Stimulated activated CD8-positive, alpha-beta memory T cell treated with anti-CD3 and anti-CD28 coated beads, Interleukin-4, amount 100 ng/mL, for 48 hours (primary cell): Measurements from ENCODE around the gene SLC1A7.

Experiments used
- DNase-seq: peaks from one replicate; pipeline ENCODE4 v3.0.0-alpha.2; 2020

The SLC1A7 gene

DNA sequence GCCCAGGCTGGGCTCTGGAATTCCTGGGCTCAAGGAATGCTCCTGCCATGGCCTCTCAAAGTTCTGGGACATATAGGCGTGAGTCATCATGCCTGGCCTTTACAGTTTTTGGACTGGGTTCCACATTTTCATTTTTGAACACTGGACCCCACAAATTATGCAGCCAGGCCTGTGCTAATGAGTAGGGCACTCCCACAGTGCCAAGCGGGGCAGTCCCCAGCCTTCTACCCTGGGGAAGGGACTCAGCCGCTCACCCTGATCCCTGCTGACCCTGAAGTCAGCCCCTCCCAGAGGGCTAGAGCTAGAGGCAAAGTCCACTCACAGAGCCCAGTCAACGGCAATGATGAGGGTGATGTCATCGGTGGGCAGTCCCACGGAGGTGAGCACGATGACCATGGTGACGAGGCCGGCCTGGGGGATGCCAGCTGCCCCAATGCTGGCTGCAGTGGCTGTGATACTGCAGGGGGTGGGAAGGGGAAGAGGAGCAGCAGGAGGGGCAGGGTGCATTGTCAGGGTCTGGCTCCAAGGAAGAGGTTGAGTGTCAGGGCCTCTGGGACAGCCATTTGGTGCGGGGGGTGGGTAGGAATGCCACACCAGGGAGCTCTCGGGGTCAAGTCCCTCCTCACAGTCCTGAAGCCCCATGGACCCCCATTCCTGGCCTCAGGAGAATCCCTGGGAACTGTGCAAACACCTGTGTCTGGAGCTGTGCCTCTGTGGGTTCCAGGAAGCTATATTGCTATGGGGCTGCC is 52.8 kb downstream of the SLC1A7 start:
- DNase-seq: no peak

DNA sequence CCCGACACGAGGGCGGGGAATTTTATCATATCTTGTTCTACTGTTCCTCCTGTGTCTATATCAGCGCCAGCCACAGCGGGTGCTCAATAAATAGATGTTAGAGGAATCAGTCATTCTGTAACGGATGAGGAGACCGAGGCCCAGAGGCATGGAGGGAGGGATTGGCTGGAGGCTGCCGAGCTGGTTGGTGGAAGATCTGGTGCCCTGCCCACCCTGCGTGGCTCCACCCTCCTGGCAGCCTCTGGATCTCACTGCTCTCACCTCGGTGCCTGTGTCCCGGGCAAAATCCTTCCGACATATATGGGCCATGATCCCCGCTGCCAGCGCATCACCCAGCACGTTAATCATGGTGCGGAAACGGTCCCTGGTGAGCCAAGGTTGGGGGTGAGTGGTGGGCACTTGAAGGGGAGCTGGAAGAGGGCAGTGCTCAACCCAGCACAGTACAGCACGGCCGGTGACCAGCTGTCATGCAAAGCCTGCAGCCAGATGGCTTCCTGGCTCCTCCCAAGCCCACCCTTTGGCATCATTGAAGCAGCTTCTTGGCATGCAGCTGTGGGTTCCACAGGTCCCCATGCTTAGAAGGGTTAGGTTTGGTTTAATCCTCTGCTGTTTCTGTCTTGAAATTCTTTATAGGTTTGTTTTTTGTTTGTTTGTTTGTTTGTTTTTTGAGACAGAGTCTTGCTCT is 53.7 kb downstream of the SLC1A7 start:
- DNase-seq: no peak

DNA sequence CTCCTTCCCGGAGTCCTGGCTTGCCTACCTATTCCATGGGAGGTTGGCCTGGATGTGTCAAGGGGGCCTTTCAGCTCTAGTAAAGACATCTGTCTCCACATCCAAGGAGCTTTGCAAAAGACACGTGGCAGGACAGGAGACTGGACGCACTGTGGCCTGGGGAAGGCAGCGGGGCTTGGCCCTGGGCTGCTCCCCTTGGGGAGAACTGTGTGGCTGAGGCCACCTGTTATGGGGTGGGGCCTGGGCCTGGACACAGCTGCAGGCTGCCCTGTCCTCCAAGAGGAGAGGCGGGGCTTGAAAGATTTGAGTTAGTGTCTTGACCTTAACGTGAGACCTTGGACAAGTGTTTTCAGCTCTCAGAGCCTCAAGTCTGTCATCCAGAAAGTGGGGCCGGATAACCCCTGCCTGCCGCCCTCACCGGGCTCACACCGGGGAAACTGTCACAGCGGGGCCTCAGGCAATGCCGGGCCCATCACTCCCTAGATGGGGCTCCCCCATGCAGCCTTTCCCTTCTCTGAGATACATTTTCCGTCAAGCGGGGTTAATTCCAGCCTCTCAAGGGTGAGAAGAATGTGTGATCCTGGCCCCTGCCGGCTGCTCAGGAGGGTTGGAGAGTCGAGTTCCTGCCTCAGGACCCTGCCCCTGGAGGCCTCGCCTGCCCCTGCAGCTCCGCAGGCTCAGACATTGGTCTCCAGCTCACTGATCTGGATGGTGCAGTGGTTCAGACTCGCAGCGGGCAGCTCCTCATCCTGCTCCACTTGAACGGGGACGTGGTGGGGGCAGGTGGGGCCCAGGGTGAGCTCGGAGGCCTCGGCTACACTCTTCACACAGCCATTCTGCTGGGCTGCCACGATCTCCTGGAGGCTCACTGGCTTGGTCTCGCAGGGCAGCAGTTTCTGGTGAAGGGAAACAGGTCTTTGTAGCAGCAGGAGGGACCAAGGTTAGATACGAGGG is 54.8 kb downstream of the SLC1A7 start:
- no peak for DNase-seq

DNA sequence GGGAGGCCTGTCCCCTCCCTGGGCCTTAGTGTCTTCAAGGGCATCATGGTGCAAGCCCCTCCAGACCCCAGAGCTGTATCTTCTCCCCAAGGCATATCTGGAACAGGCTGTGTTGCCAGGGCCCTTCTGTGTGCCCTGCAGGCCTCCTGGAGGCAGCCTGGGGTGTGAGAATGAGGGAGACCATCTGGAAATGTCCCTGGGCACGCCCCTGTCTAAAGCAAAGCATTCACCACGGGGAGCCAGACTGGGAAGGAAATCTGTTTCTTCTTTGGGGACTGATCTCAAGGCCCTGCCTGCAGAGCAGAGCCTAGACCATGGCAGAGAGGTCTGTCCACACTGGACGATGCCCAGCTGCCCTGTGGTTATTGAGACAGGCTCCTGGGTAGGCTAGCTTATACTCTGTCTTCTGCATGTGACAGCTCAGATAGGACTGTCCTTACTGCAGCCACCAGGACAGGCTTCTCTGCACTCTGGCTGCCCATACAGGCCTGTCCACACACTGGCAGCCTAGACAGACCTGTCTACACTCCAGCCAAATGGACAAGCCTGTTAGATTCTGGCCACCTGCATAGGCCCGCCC is 55.9 kb downstream of the SLC1A7 start:
- no peak for DNase-seq

DNA sequence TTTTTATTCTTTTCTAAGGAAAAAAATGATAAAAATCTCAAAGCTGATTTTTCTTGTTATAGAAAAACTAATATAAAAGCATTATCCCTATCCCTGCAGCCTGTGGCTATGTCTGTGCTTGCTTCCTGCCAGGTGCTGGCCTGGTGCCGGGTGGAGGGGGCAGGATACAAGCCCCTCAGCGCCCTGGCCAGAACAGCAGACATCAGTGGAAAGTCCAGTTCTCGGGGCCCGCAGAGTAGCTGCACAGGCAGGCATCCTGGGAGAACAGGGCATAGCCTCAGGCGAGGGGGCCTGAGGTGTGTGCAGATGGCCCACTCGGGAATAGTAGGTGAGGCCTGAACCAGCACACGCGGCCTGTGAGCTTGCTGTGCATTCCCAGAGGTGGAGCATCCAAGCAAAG is 57.0 kb downstream of the SLC1A7 start:
- no peak for DNase-seq

DNA sequence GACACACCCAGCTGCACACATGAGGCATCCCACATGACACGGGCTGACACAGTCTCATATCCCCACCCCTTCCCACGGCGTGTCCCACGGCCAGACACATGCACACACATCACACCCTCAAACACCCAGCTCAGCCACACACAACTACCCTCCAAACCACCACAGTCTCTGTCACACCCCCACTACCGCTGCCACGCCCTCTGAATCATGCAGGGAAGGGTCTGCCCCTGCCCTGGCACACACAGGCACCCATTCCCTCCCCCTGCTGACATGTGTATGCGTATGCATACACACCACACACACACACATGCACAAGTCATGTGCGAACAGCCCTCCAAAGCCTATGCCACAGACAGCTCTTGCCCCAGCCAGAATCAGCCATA is 57.9 kb downstream of the SLC1A7 start:
- DNase-seq: no peak

DNA sequence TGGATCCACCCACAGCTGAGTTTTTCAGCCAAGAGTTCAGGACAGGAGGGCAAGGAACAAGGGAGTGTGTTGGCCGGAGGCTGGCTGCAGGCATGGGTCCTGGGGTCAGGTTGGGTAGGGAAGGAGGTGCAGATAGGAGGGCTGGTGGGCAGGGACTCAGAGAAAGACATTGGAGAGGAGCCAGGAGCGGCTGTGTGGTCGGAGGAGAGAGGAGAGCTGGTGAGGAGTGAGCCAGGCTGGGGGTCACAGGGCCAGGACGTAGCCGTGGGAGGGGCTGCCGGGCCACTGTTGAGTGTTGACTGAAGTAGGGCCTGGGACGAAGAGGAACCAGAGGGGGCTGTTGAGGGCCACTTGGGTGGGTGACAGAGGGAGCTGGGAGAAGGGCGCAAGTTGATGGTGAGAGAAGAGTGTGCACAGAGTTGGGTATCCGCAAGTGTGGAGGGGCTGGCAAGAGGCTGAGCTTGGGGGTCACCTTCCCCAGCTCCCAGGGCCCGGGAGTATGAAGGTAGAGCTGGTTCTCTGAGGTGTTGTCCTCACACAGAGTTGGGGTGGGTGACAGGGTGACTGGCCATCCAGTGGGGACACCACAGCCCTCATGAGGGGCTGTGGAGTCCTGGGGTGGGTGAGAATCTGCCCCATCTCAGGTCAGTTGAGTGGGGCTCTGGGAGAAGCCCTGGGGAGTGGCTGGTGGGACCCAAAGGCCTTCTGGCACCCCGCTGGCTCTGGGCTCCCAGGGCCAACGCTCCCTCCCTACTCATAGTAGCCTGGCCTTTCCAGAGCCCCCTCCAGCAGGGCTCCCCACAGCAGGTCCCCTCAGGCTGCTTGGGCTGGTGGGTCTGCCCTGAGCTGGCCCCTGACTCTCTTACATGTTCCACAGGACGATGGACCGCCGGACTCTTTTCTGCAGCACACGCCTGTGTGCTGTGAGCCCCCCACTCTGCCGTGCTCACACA is 58.5 kb downstream of the SLC1A7 start:
- DNase-seq: no peak

DNA sequence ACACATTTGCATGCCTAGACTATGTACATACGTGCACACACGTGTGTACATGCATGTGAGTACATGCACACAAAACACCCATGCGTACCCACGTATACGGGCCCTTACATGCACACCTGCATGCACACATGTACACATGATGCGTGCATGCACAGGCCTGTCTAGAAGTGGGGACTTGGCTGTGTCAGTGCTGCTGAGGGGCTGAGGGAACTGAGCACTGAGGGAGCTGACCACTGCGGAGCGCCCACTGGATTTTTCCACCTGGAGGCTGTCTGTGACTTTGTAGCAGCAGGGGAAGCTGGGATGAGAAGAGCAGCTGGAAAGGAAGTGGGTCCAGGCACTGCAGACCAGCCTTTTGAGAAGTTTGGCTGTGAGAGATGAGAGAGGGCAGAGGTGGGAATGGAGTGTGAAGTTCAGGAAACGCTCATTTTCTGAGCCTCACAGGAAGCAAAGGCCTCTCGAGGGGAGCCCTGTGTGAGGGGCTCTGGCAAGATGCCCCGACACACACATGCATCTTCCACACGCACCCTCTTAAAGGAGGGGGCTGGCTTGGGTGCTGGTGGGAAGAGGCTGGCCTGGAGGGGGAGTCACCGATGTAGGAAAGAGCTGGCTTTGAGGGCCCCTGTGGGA is 59.5 kb downstream of the SLC1A7 start:
- no peak for DNase-seq

DNA sequence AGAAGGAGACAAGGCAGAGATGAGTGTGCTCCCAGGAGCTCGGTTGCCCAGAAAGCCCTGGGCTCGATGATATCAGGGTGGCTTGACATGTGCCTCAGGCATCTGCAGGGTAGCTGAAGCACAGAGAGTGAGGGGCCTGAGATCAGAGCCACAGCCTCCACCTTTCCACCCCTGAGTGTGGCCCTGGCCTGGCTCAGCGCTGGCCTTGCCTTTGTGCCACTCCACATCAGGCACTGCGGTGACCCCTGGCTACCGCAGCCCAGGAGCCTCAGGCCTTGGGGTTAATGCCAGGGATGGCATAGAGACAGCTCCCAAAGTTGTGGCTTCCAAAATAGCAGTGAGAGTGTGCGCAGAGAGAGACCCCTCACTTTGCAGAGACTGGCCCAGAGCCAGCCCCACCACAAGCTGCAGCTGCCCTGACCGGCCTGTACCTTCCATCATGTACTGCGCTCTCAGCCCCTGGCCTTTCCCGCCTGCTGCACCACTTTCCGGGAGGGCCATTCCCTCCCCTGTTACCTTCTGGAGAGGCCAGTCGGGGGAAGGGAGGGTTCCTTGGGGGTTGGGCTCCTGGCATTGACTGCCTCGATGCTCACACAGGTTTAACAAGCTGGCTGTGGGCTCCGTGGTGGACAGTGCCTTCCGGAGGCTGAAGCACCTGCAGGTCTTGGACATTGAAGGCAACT is 60.9 kb downstream of the SLC1A7 start:
- no peak for DNase-seq

DNA sequence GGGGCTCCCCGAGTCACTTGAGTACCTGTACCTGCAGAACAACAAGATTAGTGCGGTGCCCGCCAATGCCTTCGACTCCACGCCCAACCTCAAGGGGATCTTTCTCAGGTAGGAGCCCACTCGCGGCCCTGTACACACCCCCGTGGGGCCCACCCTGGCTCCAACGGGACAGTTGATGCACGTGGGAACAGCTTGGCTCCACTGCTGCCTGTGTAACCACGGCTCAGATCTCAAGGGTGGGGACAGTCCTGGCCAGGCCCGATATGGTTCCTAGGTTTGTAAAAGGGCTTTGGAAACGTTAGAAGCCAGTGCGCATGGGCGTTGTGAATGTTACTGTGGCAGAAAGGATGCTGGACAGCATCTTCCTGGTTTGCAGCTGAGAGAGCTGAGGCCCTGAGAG is 61.7 kb downstream of the SLC1A7 start:
- DNase-seq: no peak

DNA sequence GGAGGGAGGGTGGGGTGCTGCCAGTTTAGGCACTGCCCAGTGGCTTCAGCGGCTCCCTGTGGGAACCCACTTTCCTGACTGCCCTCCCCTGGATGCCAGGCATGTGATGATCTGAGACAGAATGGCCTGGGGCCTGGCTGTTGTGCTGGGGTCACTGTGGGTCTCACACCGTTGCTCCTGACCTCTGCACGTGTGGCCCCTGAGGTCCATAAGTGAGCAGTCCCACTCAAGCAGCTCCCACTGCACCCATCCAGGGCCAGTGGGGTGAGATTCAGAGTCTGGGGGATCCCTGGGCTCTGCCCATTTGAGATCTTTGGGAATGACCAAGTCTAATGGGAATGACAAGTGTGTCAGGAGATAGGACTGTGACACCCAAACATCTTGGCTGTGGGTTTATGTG is 62.4 kb downstream of the SLC1A7 start:
- DNase-seq: no peak

DNA sequence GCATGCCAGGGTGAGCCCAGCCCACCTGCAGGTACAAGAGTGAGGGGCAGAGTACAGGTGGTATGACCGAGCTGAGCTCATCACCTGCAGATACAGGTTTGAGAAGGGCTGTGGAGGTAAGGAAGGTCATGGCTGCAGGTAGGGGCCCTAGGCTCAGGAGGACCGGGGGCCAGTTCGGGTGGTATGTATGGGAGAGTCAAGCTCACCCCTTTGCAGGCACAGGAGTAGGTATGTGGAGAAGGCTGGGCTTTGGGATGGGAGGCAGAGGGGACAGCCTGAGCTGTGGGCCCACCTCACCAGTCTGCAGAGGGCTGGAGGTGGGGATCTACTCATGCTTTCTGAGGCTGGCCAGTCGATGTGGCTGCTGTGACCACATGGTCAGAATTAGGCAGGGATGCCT is 63.2 kb downstream of the SLC1A7 start:
- no peak for DNase-seq

DNA sequence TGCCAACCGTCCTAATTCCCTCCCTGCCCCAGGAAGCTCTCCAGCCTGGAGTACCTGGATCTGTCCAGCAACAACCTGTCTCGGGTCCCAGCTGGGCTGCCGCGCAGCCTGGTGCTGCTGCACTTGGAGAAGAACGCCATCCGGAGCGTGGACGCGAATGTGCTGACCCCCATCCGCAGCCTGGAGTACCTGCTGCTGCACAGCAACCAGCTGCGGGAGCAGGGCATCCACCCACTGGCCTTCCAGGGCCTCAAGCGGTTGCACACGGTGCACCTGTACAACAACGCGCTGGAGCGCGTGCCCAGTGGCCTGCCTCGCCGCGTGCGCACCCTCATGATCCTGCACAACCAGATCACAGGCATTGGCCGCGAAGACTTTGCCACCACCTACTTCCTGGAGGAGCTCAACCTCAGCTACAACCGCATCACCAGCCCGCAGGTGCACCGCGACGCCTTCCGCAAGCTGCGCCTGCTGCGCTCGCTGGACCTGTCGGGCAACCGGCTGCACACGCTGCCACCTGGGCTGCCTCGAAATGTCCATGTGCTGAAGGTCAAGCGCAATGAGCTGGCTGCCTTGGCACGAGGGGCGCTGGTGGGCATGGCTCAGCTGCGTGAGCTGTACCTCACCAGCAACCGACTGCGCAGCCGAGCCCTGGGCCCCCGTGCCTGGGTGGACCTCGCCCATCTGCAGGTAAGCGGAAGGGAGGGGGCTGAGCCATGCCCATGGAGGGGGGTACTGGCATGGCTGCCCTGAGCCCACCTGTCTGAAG is 63.9 kb downstream of the SLC1A7 start:
- no peak for DNase-seq

DNA sequence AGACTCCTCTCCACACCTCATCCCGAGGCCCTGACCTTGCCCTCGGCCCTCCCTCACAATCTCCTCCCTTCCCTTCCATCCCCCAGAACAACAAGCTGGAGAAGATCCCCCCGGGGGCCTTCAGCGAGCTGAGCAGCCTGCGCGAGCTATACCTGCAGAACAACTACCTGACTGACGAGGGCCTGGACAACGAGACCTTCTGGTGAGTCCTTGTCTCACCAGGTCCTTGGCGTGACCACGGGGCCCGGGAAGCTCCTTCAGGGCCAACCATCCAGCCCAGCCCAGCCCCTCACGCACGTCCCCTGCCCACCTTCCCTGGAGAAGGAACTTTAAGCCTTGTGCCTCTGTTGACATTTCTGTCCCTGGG is 64.9 kb downstream of the SLC1A7 start:
- no peak for DNase-seq

DNA sequence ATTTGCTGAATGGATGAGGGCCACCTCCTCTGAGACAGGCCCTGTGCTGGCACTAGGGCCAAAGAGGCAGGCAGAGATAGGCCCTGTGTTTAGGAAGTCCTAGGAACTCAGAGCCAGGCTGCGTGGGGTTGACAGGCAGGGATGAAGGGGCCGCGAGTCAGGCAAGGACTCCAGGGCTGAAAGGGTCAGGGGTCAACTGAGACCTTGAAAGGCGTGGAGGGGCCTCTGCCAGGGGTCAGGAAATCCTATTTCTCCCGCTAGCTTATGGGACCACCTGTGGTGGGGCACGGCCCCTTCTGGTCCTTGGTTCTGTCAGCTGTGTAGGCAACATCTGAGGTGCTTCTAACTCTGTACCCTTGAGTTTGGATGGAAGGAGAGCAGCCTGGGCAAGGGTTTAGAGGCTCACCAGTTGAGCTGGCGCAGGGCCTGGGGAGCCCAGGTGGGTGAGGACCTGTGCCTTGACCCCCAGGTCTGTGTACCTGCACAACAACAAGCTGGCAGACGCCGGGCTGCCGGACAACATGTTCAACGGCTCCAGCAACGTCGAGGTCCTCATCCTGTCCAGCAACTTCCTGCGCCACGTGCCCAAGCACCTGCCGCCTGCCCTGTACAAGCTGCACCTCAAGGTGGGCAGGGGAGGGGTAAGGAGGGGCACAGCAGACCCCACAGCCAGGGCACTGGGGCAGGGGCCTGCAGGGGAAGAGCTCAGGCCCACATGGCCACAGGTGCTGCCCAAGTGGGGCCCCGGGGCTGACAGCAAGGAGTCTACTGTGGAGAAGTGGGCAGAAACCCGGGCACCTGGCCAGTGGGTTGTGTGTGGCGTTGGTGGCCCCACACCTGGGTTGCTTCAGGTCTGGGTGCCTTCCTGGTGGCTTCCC is 65.5 kb downstream of the SLC1A7 start:
- no peak for DNase-seq

DNA sequence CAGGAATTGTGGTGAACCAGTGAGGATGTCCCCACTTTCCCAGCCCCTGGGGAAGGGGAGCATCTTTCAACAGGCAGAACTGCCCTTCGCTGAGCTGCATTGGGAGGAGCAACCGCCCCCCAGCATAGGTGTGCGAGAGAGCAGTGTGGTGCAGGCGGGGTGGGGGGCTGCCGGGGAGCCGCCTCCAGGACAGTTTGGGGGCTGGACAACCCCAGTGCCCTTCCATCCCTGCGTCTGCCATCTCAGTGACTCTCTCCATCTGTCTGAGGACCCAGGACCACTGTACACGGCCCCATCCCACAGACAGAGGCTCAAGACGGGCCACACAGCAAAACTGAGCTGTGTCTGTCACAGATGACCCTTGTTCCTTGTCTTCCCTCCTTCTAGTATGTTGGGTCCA is 66.3 kb downstream of the SLC1A7 start:
- no peak for DNase-seq

DNA sequence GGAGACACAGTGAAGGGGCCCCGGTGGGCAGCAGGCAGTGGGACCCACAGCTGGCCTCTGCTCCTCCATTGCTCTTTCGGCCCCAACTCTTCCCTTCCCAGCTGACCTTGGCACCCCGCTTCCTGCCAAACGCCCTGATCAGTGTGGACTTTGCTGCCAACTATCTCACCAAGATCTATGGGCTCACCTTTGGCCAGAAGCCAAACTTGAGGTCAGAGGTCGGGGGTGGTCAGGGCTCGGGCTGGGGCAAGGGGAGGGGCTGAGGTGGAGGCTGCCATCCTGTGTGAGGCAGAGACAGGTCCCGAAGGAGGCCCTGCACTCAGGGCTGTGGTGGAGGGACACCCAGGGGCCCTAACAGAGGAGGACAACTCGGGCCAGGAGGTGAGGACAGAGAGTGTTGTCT is 66.7 kb downstream of the SLC1A7 start:
- DNase-seq: no peak

DNA sequence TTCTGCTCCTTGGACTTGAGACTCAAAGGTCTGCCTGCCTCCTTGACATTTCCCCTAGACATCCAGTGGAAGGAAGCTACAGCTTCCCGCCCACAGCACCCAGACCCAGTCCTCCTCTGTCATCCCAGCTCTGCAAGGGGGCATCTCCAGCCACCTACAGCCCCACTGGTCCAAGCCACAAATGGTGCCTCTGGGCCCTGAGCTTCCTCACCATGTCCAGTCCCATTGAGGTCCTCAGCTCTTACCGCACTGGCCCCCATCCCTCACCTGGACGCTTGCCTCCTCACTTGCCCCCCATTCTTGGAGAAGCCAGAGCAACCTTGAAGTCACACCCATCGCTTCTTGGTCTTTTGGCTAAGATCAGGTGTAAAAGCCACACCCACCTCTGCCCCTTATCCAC is 67.2 kb downstream of the SLC1A7 start:
- DNase-seq: no peak
